ENCODE results near the gene GALK2.

DNA sequence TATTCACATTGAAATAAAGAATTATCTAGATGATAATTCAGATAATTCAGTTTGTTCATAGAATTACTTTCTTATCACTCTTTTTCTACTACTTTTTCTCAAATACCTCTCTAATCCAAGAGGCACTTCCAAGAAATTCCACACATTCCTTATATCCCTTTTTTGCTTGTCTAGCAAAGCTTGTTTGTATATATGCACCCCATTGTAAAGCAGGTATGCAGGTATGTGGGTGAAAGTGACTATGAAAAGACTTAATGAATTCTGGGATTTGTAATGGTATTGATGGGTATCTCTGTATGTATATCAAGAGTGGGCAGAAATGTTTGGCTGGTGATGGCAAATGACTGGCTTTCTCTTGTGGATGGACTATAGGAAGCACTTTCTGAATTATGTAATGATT lies 158.9 kb downstream of the GALK2 start:
- TF ChIP-seq SIN3A (IDR thresholded peaks at IDR 0.05; ENCODE audit: borderline replicate concordance, insufficient read depth, low read depth, low read length) (no peak), POLR2AphosphoS5 (IDR thresholded peaks at IDR 0.05; ENCODE audit: low read depth, low read length) (no peak)
- TF ChIP-seq, protein P1, sequence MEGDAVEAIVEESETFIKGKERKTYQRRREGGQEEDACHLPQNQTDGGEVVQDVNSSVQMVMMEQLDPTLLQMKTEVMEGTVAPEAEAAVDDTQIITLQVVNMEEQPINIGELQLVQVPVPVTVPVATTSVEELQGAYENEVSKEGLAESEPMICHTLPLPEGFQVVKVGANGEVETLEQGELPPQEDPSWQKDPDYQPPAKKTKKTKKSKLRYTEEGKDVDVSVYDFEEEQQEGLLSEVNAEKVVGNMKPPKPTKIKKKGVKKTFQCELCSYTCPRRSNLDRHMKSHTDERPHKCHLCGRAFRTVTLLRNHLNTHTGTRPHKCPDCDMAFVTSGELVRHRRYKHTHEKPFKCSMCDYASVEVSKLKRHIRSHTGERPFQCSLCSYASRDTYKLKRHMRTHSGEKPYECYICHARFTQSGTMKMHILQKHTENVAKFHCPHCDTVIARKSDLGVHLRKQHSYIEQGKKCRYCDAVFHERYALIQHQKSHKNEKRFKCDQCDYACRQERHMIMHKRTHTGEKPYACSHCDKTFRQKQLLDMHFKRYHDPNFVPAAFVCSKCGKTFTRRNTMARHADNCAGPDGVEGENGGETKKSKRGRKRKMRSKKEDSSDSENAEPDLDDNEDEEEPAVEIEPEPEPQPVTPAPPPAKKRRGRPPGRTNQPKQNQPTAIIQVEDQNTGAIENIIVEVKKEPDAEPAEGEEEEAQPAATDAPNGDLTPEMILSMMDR (IDR thresholded peaks at IDR 0.05) = no peak

Measured in Panc1 (cell line).